ENCODE data around the gene DENND10. TPM values are rescaled to one million over a fixed set of nuclear protein-coding genes. Genes with fewer than 3 reads are reported as not detected.
"Not testable (repeated sequence)": the region's sequence is repeated elsewhere in the genome, so short reads cannot be mapped to it uniquely, and the experiment has no call there.

Gene DENND10
- total RNA-seq, 3 donors from 2014 or later: 36.6 to 39.9 (median 38.0) TPM

DNA sequence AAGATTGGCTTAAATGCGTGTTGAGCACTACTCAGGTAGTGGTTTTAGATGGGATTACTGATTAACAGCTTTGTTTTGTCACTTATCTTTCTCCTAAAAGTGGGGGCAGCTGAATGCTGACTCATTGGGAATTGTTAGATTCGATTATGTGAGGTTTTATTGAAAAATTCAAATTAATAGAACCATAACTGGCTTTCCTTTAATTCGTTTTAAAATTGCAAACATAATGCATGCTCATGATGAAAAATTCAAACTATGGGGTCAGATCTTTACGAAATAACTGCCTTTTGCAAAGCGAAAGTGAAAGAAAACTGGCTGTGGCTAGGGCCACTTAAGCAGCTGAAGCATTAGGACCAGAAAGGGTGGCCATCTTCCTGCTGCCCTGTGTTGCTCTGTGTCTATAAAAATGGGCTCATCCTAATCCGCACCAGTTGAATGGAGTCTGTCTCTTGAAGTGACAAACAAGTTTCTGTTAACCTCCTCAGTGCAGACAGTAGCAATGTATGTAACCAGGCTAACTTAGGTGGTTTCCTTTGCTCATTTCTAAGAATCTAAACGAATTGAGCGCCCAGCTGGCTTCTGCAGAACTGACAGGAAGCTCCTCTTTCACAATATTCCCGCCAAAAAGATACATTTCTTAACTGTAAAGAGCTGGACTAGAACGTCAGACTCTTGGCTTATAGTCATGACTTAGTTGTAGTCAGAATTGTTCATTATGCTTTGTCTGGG lies 27.8 kb downstream of the DENND10 start:
- Histone ChIP-seq H3K36me3 (ENCODE audit: low read depth) (no peaks in the 10 kb centered on the region), H3K4me3 (no peak overlapping the region)
- peak in 1 of 3 donors; percentile 33 for DNase-seq

GRCh38 chr10:119132521-119133345 lies 28.8 kb downstream of the DENND10 start:
- DNase-seq (no peak), ATAC-seq (no peak)
- H3K4me3 ChIP-seq: no peak overlapping the region
- intact Hi-C loops (cut with DNase I, micrococcal nuclease): no loop called here
- H3K9me3 ChIP-seq: no peaks in the 10 kb centered on the region
- no peaks in the 10 kb centered on the region for H3K36me3 ChIP-seq (ENCODE audit: low read depth)
- TF ChIP-seq, protein P1, sequence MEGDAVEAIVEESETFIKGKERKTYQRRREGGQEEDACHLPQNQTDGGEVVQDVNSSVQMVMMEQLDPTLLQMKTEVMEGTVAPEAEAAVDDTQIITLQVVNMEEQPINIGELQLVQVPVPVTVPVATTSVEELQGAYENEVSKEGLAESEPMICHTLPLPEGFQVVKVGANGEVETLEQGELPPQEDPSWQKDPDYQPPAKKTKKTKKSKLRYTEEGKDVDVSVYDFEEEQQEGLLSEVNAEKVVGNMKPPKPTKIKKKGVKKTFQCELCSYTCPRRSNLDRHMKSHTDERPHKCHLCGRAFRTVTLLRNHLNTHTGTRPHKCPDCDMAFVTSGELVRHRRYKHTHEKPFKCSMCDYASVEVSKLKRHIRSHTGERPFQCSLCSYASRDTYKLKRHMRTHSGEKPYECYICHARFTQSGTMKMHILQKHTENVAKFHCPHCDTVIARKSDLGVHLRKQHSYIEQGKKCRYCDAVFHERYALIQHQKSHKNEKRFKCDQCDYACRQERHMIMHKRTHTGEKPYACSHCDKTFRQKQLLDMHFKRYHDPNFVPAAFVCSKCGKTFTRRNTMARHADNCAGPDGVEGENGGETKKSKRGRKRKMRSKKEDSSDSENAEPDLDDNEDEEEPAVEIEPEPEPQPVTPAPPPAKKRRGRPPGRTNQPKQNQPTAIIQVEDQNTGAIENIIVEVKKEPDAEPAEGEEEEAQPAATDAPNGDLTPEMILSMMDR (IDR thresholded peaks at IDR 0.05): no peak
- no peaks in the 10 kb centered on the region for H3K4me1 ChIP-seq (ENCODE audit: low read depth)

More for the DNA sequence above, 27.8 kb downstream of the DENND10 start:
- ATAC-seq: peak; percentile 68
- TF ChIP-seq, protein P1 (IDR thresholded peaks at IDR 0.05): no peak
- no peaks in the 10 kb centered on the region for H3K4me1 ChIP-seq (ENCODE audit: low read depth)
- intact Hi-C loops (cut with DNase I, micrococcal nuclease): no loop called here
- no peaks in the 10 kb centered on the region for H3K9me3 ChIP-seq

DNA sequence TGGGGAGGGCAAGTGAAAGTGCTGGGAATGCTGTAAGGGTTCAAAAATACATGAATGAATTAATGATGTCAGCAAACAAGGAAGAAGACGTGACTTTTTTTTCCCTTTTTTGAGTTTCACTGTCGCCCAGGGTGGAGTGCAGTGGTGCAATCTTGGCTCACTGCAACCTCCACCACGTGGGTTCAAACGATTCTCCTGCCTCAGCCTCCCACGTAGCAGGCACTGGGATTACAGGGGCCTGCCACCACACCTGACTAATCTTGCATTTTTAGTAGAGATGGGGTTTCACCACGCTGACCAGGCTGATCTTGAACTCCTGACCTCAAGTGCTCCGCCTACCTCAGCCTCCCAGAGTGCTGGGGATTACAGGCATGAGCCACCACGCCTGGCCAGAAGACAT lies 30.0 kb downstream of the DENND10 start:
- Histone ChIP-seq H3K9me3 (no peaks in the 10 kb centered on the region), H3K4me3 (no peak overlapping the region), H3K4me1 (ENCODE audit: low read depth) (no peaks in the 10 kb centered on the region), H3K36me3 (ENCODE audit: low read depth) (no peaks in the 10 kb centered on the region)
- TF ChIP-seq, protein P1 (IDR thresholded peaks at IDR 0.05): no peak
- intact Hi-C loops (cut with DNase I, micrococcal nuclease): no loop called here
- DNase-seq (no peak), ATAC-seq (no peak)

- ATAC-seq: peak; percentile 10
- H3K36me3 ChIP-seq (ENCODE audit: low read depth): no peaks in the 10 kb centered on the region
- TF ChIP-seq, protein P1 (IDR thresholded peaks at IDR 0.05): no peak
These were observed 31.6 kb downstream of the DENND10 start for GRCh38 chr10:119135513-119135881.

GRCh38 chr10:119136084-119136483 lies 32.2 kb downstream of the DENND10 start:
- DNase-seq (no peak), ATAC-seq (no peak)
- intact Hi-C loops (cut with DNase I, micrococcal nuclease): no loop called here
- Histone ChIP-seq H3K9me3 (no peaks in the 10 kb centered on the region), H3K36me3 (ENCODE audit: low read depth) (no peaks in the 10 kb centered on the region), H3K4me1 (ENCODE audit: low read depth) (no peaks in the 10 kb centered on the region), H3K4me3 (no peak overlapping the region)
- TF ChIP-seq, protein P1 (IDR thresholded peaks at IDR 0.05): no peak

More at GRCh38 chr10:119135513-119135881, 31.6 kb downstream of the DENND10 start:
- Histone ChIP-seq H3K4me1 (ENCODE audit: low read depth) (no peaks in the 10 kb centered on the region), H3K4me3 (no peak overlapping the region), H3K9me3 (no peaks in the 10 kb centered on the region)
- no peak for DNase-seq
- intact Hi-C loops (cut with DNase I, micrococcal nuclease): no loop called here

GRCh38 chr10:119137878-119138277 lies 34.0 kb downstream of the DENND10 start:
- DNase-seq; H3K4me3 ChIP-seq; intact Hi-C loops (cut with DNase I, micrococcal nuclease); H3K9me3 ChIP-seq; H3K36me3 ChIP-seq (ENCODE audit: low read depth); H3K4me1 ChIP-seq (ENCODE audit: low read depth); ATAC-seq: not testable (repeated sequence)
